GM13976 (cell line): ENCODE data around the gene OSBPL2.

Experiments used
- DNase-seq: peaks from one replicate; pipeline ENCODE4 v3.0.0; 2012; ENCODE audit warnings: low spot score
- in situ Hi-C: fragments of 300-500 bp; cut with MboI; formaldehyde crosslinking; loops from one replicate; pipeline ENCODE4 v1.12.0; 2022; ENCODE audit warnings: low sequenced_read_pairs, mixed read lengths, inconsistent platforms; ENCODE audit not compliant: unreplicated experiment
- TF ChIP-seq, protein P1 (sequence below): IDR thresholded peaks from 2 replicates; pipeline ENCODE4 v1.5.1; 2012; ENCODE audit warnings: borderline replicate concordance, mild to moderate bottlenecking; ENCODE audit not compliant: insufficient read depth; ENCODE audit errors: extremely low read depth, missing control alignments, control extremely low read depth

The OSBPL2 gene

DNA sequence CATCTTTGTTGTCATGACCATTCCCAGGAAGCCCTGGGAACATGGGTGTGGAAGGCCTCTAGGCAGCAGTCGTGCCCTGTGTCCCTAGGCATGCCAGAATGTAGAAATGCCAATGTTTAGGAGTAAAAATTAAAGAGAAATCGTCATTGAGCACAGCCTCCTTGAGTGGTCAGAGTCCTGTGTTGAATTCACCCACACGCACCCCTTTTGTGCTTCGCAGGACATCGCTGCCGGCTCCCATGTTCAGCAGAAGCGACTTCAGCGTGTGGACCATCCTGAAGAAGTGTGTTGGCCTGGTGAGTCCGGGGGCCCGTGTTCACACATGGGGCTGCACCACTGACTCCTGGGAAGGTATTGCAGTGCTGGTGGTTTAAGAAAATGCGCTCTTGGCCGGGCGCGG, 25.1 kb downstream of the OSBPL2 start:
- no peak for DNase-seq
- in situ Hi-C loops, result no loop called here
- TF ChIP-seq, protein P1, sequence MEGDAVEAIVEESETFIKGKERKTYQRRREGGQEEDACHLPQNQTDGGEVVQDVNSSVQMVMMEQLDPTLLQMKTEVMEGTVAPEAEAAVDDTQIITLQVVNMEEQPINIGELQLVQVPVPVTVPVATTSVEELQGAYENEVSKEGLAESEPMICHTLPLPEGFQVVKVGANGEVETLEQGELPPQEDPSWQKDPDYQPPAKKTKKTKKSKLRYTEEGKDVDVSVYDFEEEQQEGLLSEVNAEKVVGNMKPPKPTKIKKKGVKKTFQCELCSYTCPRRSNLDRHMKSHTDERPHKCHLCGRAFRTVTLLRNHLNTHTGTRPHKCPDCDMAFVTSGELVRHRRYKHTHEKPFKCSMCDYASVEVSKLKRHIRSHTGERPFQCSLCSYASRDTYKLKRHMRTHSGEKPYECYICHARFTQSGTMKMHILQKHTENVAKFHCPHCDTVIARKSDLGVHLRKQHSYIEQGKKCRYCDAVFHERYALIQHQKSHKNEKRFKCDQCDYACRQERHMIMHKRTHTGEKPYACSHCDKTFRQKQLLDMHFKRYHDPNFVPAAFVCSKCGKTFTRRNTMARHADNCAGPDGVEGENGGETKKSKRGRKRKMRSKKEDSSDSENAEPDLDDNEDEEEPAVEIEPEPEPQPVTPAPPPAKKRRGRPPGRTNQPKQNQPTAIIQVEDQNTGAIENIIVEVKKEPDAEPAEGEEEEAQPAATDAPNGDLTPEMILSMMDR, result no peak

DNA sequence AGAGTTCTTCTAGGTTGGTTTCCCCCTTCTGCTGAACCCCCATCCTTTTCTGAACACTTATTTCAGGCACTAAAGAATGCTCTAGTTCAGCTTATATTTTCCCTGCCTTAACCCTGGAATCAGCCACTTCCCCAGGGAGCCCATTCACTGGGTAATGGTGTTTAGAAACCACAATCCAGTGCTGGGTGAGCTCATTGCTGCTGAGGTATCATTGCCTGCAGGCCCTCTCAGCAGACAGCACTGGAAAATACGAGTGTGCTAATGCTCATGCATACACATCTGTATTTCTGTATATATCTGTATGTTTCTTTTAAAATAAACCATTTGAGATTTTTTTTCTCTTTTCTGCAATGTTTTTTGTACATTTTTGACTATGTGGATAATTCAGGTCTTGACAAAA, 27.0 kb downstream of the OSBPL2 start:
- DNase-seq, result no peak
- in situ Hi-C loops, result no loop called here
- TF ChIP-seq, protein P1, result no peak

DNA sequence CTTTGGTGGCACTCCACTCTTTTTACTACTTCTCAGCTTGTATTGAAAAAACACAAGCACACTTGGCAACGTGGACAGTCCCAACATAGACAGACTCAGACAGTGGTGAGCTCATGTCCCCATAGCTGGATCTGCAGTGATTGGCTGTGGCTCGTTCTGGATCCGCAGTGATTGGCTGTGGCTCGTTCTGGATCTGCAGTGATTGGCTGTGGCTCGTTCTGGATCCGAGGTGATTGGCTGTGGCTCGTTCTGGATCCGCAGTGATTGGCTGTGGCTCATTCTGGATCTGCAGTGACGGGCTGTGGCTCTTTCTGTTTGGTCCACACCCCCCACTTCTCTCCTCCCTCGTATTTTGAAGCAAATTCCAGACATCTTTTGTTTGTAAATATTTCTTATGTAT, 28.0 kb downstream of the OSBPL2 start:
- in situ Hi-C loops, result no loop called here
- no peak for DNase-seq
- TF ChIP-seq, protein P1, result no peak

DNA sequence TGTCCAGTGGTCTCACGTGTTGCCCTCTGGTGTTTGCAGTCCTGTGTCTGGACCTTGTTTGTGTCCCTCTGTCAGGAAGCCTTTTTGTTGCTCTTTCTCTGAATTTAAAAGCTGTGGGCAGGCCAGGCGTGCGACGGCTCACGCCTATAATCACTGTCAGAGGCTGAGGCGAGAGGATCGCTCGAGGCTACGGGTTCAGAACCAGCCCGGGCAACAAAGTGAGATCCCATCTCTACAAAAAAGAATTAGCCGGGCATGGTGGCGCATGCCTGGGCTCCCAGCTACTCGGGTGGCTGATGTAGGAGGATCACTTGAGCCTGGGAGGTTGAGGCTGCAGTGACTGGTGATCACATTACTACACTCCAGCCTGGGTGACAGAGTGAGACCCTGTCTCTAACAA, 28.5 kb downstream of the OSBPL2 start:
- in situ Hi-C loops, result no loop called here
- TF ChIP-seq, protein P1, result no peak
- no peak for DNase-seq

DNA sequence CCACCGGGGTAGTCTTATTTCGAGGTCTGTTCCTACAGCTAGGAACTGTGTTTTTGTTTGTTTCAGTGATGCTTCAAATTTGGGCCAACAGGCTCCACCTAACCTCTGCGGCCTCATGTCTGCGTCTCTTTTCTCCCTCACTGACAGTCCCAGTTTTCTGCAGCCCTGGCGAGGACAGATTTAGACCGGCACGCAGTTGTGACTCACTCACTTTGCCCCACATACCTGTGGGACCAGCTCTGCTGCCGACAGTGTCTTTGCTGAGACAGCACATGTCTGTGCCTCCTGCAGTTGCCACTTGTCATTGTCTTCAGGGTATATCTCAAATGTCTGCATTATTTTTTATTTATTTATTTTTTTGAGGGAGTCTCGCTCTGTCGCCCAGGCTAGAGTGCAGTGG, 29.2 kb downstream of the OSBPL2 start:
- in situ Hi-C loops, result no loop called here
- TF ChIP-seq, protein P1, result no peak
- no peak for DNase-seq

DNA sequence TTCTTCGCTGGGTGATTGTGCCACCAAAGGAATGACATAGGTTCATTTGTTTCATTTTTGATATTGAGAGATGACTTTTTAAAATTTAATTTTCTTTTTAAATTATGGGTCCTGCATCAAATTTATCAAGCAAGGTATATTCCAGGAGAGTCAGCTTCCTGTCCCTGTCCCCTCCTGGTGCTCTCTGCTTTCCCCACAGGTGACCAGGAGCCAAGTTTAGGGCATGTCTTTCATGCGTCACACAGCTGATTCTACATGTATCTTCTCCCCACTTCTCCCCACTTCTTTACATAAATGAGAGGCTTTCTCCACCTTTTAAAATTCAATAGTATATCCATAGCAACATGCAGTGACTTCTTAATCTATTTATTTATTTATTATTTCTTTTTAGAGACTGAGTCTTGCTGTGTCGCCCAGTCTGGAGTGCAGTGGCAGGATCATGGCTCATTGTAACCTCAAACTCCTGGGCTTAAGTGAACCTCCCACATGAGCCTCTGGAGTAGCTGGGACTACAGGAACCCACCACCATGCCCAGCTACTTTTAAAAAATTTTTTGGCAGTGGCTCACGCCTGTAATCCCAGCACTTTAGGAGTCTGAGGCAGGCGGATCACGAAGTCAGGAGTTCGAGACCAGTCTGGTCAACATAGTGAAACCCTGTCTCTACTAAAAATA, 30.0 kb downstream of the OSBPL2 start:
- no peak for DNase-seq
- TF ChIP-seq, protein P1, result no peak
- in situ Hi-C loops, result no loop called here

DNA sequence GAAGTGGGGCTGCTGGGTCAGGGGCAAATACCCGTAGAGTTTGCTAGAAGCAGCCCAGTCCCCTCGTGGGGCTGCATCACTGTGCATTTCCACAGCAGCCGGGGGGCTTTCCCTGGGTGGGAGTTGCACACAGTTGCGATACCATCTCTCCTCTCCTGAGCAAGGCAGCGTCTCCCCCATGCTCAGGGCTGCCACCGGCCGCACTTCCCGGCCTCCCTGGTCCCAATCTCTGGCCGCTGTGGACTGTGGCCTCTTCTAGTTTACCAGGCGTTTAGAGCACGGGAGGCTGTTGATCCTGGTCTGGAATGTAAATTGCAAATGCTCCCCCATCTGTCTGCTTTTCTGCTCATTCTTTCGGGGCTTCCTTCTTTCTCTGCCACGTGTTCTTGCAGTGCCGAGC, 31.1 kb downstream of the OSBPL2 start:
- no peak for DNase-seq

More for the DNA sequence above, 31.1 kb downstream of the OSBPL2 start:
- TF ChIP-seq, protein P1, result no peak
- in situ Hi-C loops, result no loop called here
